Lung (tissue), 12 donors: ENCODE measurements around the gene TGFB3. TPM values are rescaled to one million over a fixed set of nuclear protein-coding genes. Genes with fewer than 3 reads are reported as not detected.

Source experiments
- ATAC-seq: fragments of 200-7000 bp; cut with Tn5 transposase; one replicate; pipeline ENCODE4 v1.9.1; 2020; ENCODE audit warnings: moderate number of reproducible peaks; ENCODE audit not compliant: insufficient read depth, low FRiP score
- DNase-seq, 3 donors: peaks; one replicate each; pipeline ENCODE4 v3.0.0-alpha.2; 2013 to 2017
- H3K27ac ChIP-seq, 2 donors: one replicate each; pipeline ENCODE4 v1.5.1; 2013; ENCODE audit warnings: mild to moderate bottlenecking in 2 of 2, moderate library complexity in 2 of 2, control low read depth in 1 of 2, inconsistent platforms in 1 of 2, low read depth in 1 of 2, low read length in 1 of 2
- H3K27me3 ChIP-seq, 3 donors: one replicate each; pipeline ENCODE4 v1.5.1; 2013; ENCODE audit warnings: low read length in 2 of 3; ENCODE audit not compliant: control insufficient read depth in 3 of 3, insufficient read depth in 3 of 3
- H3K36me3 ChIP-seq, 4 donors: one replicate each; pipeline ENCODE4 v1.5.1; 2013; ENCODE audit warnings: low read length in 4 of 4, mild to moderate bottlenecking in 1 of 4, moderate library complexity in 1 of 4; ENCODE audit not compliant: control insufficient read depth in 4 of 4, insufficient read depth in 4 of 4
- H3K4me1 ChIP-seq, 5 donors: one replicate each; pipeline ENCODE4 v1.5.1; 2013; ENCODE audit warnings: low read length in 5 of 5, mild to moderate bottlenecking in 2 of 5, moderate library complexity in 1 of 5; ENCODE audit not compliant: control insufficient read depth in 5 of 5, insufficient read depth in 5 of 5
- H3K4me3 ChIP-seq: one replicate; pipeline ENCODE4 v1.5.1; 2013; ENCODE audit warnings: mild to moderate bottlenecking, control low read depth, moderate library complexity
- H3K9ac ChIP-seq, 2 donors: one replicate each; pipeline ENCODE4 v1.5.1; 2013; ENCODE audit warnings: low read length in 2 of 2, control low read depth in 1 of 2; ENCODE audit not compliant: insufficient read depth in 1 of 2
- H3K9me3 ChIP-seq, 4 donors: one replicate each; pipeline ENCODE4 v1.5.1; 2013; ENCODE audit warnings: low read length in 3 of 4, mild to moderate bottlenecking in 1 of 4, moderate library complexity in 1 of 4; ENCODE audit not compliant: control insufficient read depth in 4 of 4, insufficient read depth in 3 of 4
- CTCF ChIP-seq: IDR thresholded peaks from 2 replicates; pipeline ENCODE4 v1.5.1; 2012; ENCODE audit warnings: mild to moderate bottlenecking; ENCODE audit errors: control extremely low read depth, extremely low read depth
- WGBS, 2 donors: extraction: QIAGEN DNeasy Blood & Tissue Kit; methylation state at CpG; one replicate each; pipeline ENCODE4 v1.1.7; 2013; 5-methylcytosine and 5-hydroxymethylcytosine counted together
- polyA plus RNA-seq, 2 donors: library from polyadenylated mRNA; stranded (reverse); fragments of 200-250 nt; gene quantifications; one replicate each; pipeline ENCODE4 v1.2.1, GENCODE V29; 2013
- total RNA-seq, 2 donors: library from RNA; depleted of rRNA in 1 of 2; stranded (reverse); fragments of >200 nt in 1 of 2; gene quantifications; one replicate each; pipeline ENCODE4 v1.2.1, GENCODE V29; 2014 to 2021
- donor health status: control.
- donor health status: control.
- donor health status: Bipolar disorder and iron deficiency.
- donor health status: healthy.
- donor health status: DM: yes; HTN: yes; CAD: no.

Gene TGFB3
- total and polyA plus RNA-seq, 4 donors, result 7.7 to 47.7 (median 20.0) TPM

- H3K9ac ChIP-seq, result no peak overlapping the region
- peaks cover 0 to 2% (median 0%) of the 10 kb centered on the region in 4 donors for H3K36me3 ChIP-seq
- DNase-seq (no peak), ATAC-seq (no peak)
- TF ChIP-seq CTCF, result no peak
- no peak overlapping the region for H3K4me3 ChIP-seq
- H3K27ac ChIP-seq, result no peak overlapping the region
- no peaks in the 10 kb centered on the region for H3K9me3 ChIP-seq
- WGBS, 2 donors, result 78 to 86% methylated on average over 1 of the region's 1 CpG
- H3K4me1 ChIP-seq, result no peaks in the 10 kb centered on the region
- H3K27me3 ChIP-seq, result no peaks in the 10 kb centered on the region
Measured at GRCh38 chr14:75917946-75918335, 63.9 kb downstream of the TGFB3 start.

- Histone ChIP-seq H3K4me3 (no peak overlapping the region), H3K36me3 (peaks cover 0 to 2% (median 0%) of the 10 kb centered on the region in 4 donors), H3K27ac (no peak overlapping the region), H3K27me3 (no peaks in the 10 kb centered on the region), H3K9ac (no peak overlapping the region), H3K4me1 (no peaks in the 10 kb centered on the region), H3K9me3 (no peaks in the 10 kb centered on the region)
- 86 to 92% methylated on average over 10 of the region's 10 CpGs for WGBS, 2 donors
- no peak for ATAC-seq
- DNase-seq, result no peak
- no peak for TF ChIP-seq CTCF
Measured at GRCh38 chr14:75917322-75917945, 64.4 kb downstream of the TGFB3 start.

GRCh38 chr14:75915045-75915444 is 66.8 kb downstream of the TGFB3 start:
- no peak for DNase-seq

More at GRCh38 chr14:75915045-75915444, 66.8 kb downstream of the TGFB3 start:
- Histone ChIP-seq H3K27ac (no peak overlapping the region), H3K9me3 (no peaks in the 10 kb centered on the region), H3K4me1 (peaks cover 0 to 7% (median 0%) of the 10 kb centered on the region in 5 donors), H3K4me3 (no peak overlapping the region), H3K27me3 (no peaks in the 10 kb centered on the region), H3K9ac (no peak overlapping the region), H3K36me3 (peaks cover 0 to 5% (median 1%) of the 10 kb centered on the region in 4 donors)
- WGBS, 2 donors, result 85 to 93% methylated on average over 2 of the region's 2 CpGs
- no peak for ATAC-seq
- no peak for TF ChIP-seq CTCF
